ENCODE measurements around the gene PFAS. TPM values are rescaled to one million over a fixed set of nuclear protein-coding genes. Genes with fewer than 3 reads are reported as not detected.

Gene PFAS
- total and polyA plus RNA-seq, 3 experiments from 2014 or later = 17.7 to 168 (median 167) TPM

- H3K27me3 ChIP-seq (ENCODE audit: insufficient read depth, low read length, poor library complexity, severe bottlenecking) = no peaks in the 10 kb centered on the region
- no peak overlapping the region for H3K27ac ChIP-seq (ENCODE audit: low read depth, low read length)
- no peaks in the 10 kb centered on the region for H3K9me3 Mint-ChIP-seq
- H3K9me3 ChIP-seq (ENCODE audit: low read length) = no peaks in the 10 kb centered on the region
- peaks cover 6% of the 10 kb centered on the region for H3K4me1 ChIP-seq (ENCODE audit: insufficient read depth, low read length)
- peaks cover 21 to 92% (median 48%) of the 10 kb centered on the region in 3 donors for H3K36me3 Mint-ChIP-seq
- ChIA-PET CTCF (interaction anchor here (1.1 kb wide), 1 partner anchor 13 kb away, joined by 4 read pairs; the partner anchor contains the start of gene CTC1), POLR2A (interaction anchor here (0.6 kb wide), 1 partner anchor 28 kb away, joined by 3 read pairs; no protein-coding TSS in a partner anchor)
- DNase-seq = peak in 1 of 5 donors; percentile 24
- H3K4me3 Mint-ChIP-seq = no peak overlapping the region
- H3K4me1 Mint-ChIP-seq = peaks cover 19 to 38% (median 23%) of the 10 kb centered on the region in 3 donors
- peak overlapping the region in 2 of 8 donors; percentile 60 to 80 for H3K27ac Mint-ChIP-seq
- H3K27me3 Mint-ChIP-seq = peaks cover 0 to 2% of the 10 kb centered on the region in 2 donors
- no peak overlapping the region for H3K4me3 ChIP-seq (ENCODE audit: low read length)
- H3K36me3 ChIP-seq (ENCODE audit: insufficient read depth, low read length) = peaks cover 96% of the 10 kb centered on the region
Observed at GRCh38 chr17:8234361-8235270, 14.5 kb upstream of the PFAS start.

- no peak overlapping the region for H3K4me3 ChIP-seq (ENCODE audit: low read length)
- H3K4me1 Mint-ChIP-seq = peaks cover 22 to 38% (median 23%) of the 10 kb centered on the region in 3 donors
- no peaks in the 10 kb centered on the region for H3K27me3 ChIP-seq (ENCODE audit: insufficient read depth, low read length, poor library complexity, severe bottlenecking)
- no peak overlapping the region for H3K27ac Mint-ChIP-seq
- ChIA-PET POLR2A (interaction anchor here (0.6 kb wide), 2 partner anchors 14 to 27 kb away, joined by 3 read pairs; no protein-coding TSS in a partner anchor), CTCF (interaction anchor here (1.1 kb wide), 1 partner anchor 12 kb away, joined by 4 read pairs; the partner anchor contains the start of gene CTC1)
- peaks cover 0 to 2% of the 10 kb centered on the region in 2 donors for H3K27me3 Mint-ChIP-seq
- H3K4me3 Mint-ChIP-seq = no peak overlapping the region
- H3K36me3 ChIP-seq (ENCODE audit: insufficient read depth, low read length) = peaks cover 88% of the 10 kb centered on the region
- no peaks in the 10 kb centered on the region for H3K9me3 Mint-ChIP-seq
- H3K9me3 ChIP-seq (ENCODE audit: low read length) = no peaks in the 10 kb centered on the region
- no peak overlapping the region for H3K27ac ChIP-seq (ENCODE audit: low read depth, low read length)
- peaks cover 17 to 87% (median 42%) of the 10 kb centered on the region in 3 donors for H3K36me3 Mint-ChIP-seq
- DNase-seq = peak in 1 of 5 donors; percentile 18
- peaks cover 6% of the 10 kb centered on the region for H3K4me1 ChIP-seq (ENCODE audit: insufficient read depth, low read length)
Observed at GRCh38 chr17:8235676-8236075, 13.4 kb upstream of the PFAS start.

GRCh38 chr17:8237175-8237574 is 11.9 kb upstream of the PFAS start:
- Mint-ChIP-seq H3K9me3 (no peaks in the 10 kb centered on the region), H3K4me1 (peaks cover 22 to 38% (median 23%) of the 10 kb centered on the region in 3 donors), H3K36me3 (peaks cover 17 to 80% (median 34%) of the 10 kb centered on the region in 3 donors), H3K27ac (peak overlapping the region in 4 of 8 donors; percentile 29 to 64 (median 59)), H3K27me3 (no peaks in the 10 kb centered on the region), H3K4me3 (no peak overlapping the region)
- DNase-seq = peak in 1 of 5 donors; percentile 13
- Histone ChIP-seq H3K36me3 (ENCODE audit: insufficient read depth, low read length) (peaks cover 73% of the 10 kb centered on the region), H3K27ac (ENCODE audit: low read depth, low read length) (no peak overlapping the region), H3K27me3 (ENCODE audit: insufficient read depth, low read length, poor library complexity, severe bottlenecking) (no peaks in the 10 kb centered on the region), H3K9me3 (ENCODE audit: low read length) (no peaks in the 10 kb centered on the region), H3K4me1 (ENCODE audit: insufficient read depth, low read length) (peaks cover 12% of the 10 kb centered on the region), H3K4me3 (ENCODE audit: low read length) (no peak overlapping the region)
- CTCF ChIA-PET = interaction anchor here (0.8 to 1.6 kb wide), 3 partner anchors 12 to 127 kb away, joined by 3 to 7 read pairs (median 4); no protein-coding TSS in a partner anchor
- POLR2A ChIA-PET = interaction anchor here (0.6 to 1.3 kb wide), 3 partner anchors 11 to 98 kb away, joined by 4 to 8 read pairs (median 6); partner anchors contain the start of gene CTC1

- Histone ChIP-seq H3K4me1 (ENCODE audit: insufficient read depth, low read length) (peaks cover 16% of the 10 kb centered on the region), H3K36me3 (ENCODE audit: insufficient read depth, low read length) (peaks cover 70% of the 10 kb centered on the region), H3K27me3 (ENCODE audit: insufficient read depth, low read length, poor library complexity, severe bottlenecking) (no peaks in the 10 kb centered on the region), H3K9me3 (ENCODE audit: low read length) (no peaks in the 10 kb centered on the region), H3K27ac (ENCODE audit: low read depth, low read length) (no peak overlapping the region), H3K4me3 (ENCODE audit: low read length) (no peak overlapping the region)
- H3K27me3 Mint-ChIP-seq = no peaks in the 10 kb centered on the region
- H3K4me1 Mint-ChIP-seq = peaks cover 26 to 43% (median 31%) of the 10 kb centered on the region in 3 donors
- no peak overlapping the region for H3K4me3 Mint-ChIP-seq
- H3K9me3 Mint-ChIP-seq = no peaks in the 10 kb centered on the region
- peak overlapping the region in 4 of 8 donors; percentile 33 to 84 (median 54) for H3K27ac Mint-ChIP-seq
- peaks cover 16 to 80% (median 31%) of the 10 kb centered on the region in 3 donors for H3K36me3 Mint-ChIP-seq
- peak in 1 of 5 donors; percentile 14 for DNase-seq
- ChIA-PET CTCF (interaction anchor here (0.8 to 1.6 kb wide), 3 partner anchors 12 to 128 kb away, joined by 3 to 7 read pairs (median 4); no protein-coding TSS in a partner anchor), POLR2A (interaction anchor here (0.7 to 1.4 kb wide), 4 partner anchors 9 to 16 kb away, joined by 3 to 8 read pairs (median 5); partner anchors contain the start of gene CTC1)
Observed at GRCh38 chr17:8237886-8238285, 11.2 kb upstream of the PFAS start.

GRCh38 chr17:8243827-8244226 is 5.3 kb upstream of the PFAS start:
- DNase-seq = peak in 1 of 5 donors; percentile 60
- CTCF ChIA-PET = interaction anchor here (0.8 to 1.6 kb wide), 5 partner anchors 21 to 125 kb away, joined by 3 to 7 read pairs (median 5); partner anchors contain the start of genes ALOXE3, AURKB and HES7
- Mint-ChIP-seq H3K27me3 (peaks cover 0 to 9% of the 10 kb centered on the region in 2 donors), H3K9me3 (peaks cover 0 to 4% (median 0%) of the 10 kb centered on the region in 5 donors), H3K4me3 (peak overlapping the region; percentile 43 to 84 (median 53)), H3K4me1 (peaks cover 44 to 60% (median 54%) of the 10 kb centered on the region in 3 donors), H3K27ac (peak overlapping the region; percentile 6 to 85 (median 76)), H3K36me3 (peaks cover 5 to 67% (median 7%) of the 10 kb centered on the region in 3 donors)
- no peaks in the 10 kb centered on the region for H3K27me3 ChIP-seq (ENCODE audit: insufficient read depth, low read length, poor library complexity, severe bottlenecking)
- POLR2A ChIA-PET = interaction anchor here (0.6 to 6.7 kb wide), 3 partner anchors 19 to 618 kb away, joined by 4 to 149 read pairs (median 4); no protein-coding TSS in a partner anchor
- H3K4me1 ChIP-seq (ENCODE audit: insufficient read depth, low read length) = peaks cover 46% of the 10 kb centered on the region
- peaks cover 25% of the 10 kb centered on the region for H3K36me3 ChIP-seq (ENCODE audit: insufficient read depth, low read length)
- no peaks in the 10 kb centered on the region for H3K9me3 ChIP-seq (ENCODE audit: low read length)
- H3K4me3 ChIP-seq (ENCODE audit: low read length) = no peak overlapping the region
- no peak overlapping the region for H3K27ac ChIP-seq (ENCODE audit: low read depth, low read length)

- CTCF ChIA-PET = interaction anchor here (0.8 to 1.6 kb wide), 4 partner anchors 22 to 126 kb away, joined by 3 to 7 read pairs (median 6); partner anchors contain the start of genes ALOXE3 and HES7
- Histone ChIP-seq H3K27ac (ENCODE audit: low read depth, low read length) (no peak overlapping the region), H3K36me3 (ENCODE audit: insufficient read depth, low read length) (peaks cover 16% of the 10 kb centered on the region), H3K4me1 (ENCODE audit: insufficient read depth, low read length) (peaks cover 50% of the 10 kb centered on the region), H3K27me3 (ENCODE audit: insufficient read depth, low read length, poor library complexity, severe bottlenecking) (no peaks in the 10 kb centered on the region), H3K4me3 (ENCODE audit: low read length) (no peak overlapping the region), H3K9me3 (ENCODE audit: low read length) (no peaks in the 10 kb centered on the region)
- Mint-ChIP-seq H3K4me3 (peak overlapping the region in 5 of 7 donors; percentile 43 to 63 (median 46)), H3K36me3 (peaks cover 2 to 65% (median 4%) of the 10 kb centered on the region in 3 donors), H3K4me1 (peaks cover 50 to 62% (median 60%) of the 10 kb centered on the region in 3 donors), H3K27ac (peak overlapping the region in 5 of 8 donors; percentile 69 to 100 (median 87)), H3K27me3 (peaks cover 0 to 9% of the 10 kb centered on the region in 2 donors), H3K9me3 (peaks cover 0 to 5% (median 0%) of the 10 kb centered on the region in 5 donors)
- POLR2A ChIA-PET = interaction anchor here (0.6 to 6.7 kb wide), 5 partner anchors 20 to 811 kb away, joined by 3 to 149 read pairs (median 4); no protein-coding TSS in a partner anchor
- DNase-seq = no peak
Observed at GRCh38 chr17:8244768-8245167, 4.3 kb upstream of the PFAS start.
